Esophagus (tissue), 2 donors: ENCODE data around the gene IBSP. TPM values are rescaled to one million over a fixed set of nuclear protein-coding genes. Genes with fewer than 3 reads are reported as not detected.

Experiments
- H3K27ac ChIP-seq, 2 donors: one replicate each; pipeline ENCODE4 v1.5.1; 2013; ENCODE audit warnings: low read depth in 2 of 2, mild to moderate bottlenecking in 2 of 2, inconsistent platforms in 1 of 2, low read length in 1 of 2, moderate library complexity in 1 of 2
- H3K27me3 ChIP-seq, 2 donors: one replicate each; pipeline ENCODE4 v1.6.1; 2013; ENCODE audit warnings: low read length in 2 of 2, control low read depth in 1 of 2, mild to moderate bottlenecking in 1 of 2; ENCODE audit not compliant: insufficient read depth in 2 of 2, control insufficient read depth in 1 of 2
- H3K36me3 ChIP-seq, 2 donors: one replicate each; pipeline ENCODE4 v1.6.1; 2013; ENCODE audit warnings: low read length in 1 of 2; ENCODE audit not compliant: control insufficient read depth in 2 of 2, insufficient read depth in 2 of 2
- H3K4me1 ChIP-seq, 2 donors: one replicate each; pipeline ENCODE4 v1.6.1; 2013; ENCODE audit warnings: low read length in 1 of 2; ENCODE audit not compliant: control insufficient read depth in 2 of 2, insufficient read depth in 2 of 2
- H3K4me3 ChIP-seq, 2 donors: one replicate each; pipeline ENCODE4 v1.5.1; 2013; ENCODE audit warnings: low read length in 2 of 2, mild to moderate bottlenecking in 2 of 2, low read depth in 1 of 2, moderate library complexity in 1 of 2
- H3K9me3 ChIP-seq, 2 donors: one replicate each; pipeline ENCODE4 v1.6.1; 2013; ENCODE audit warnings: mild to moderate bottlenecking in 2 of 2, low read depth in 1 of 2, low read length in 1 of 2, moderate library complexity in 1 of 2; ENCODE audit not compliant: control insufficient read depth in 2 of 2, insufficient read depth in 1 of 2
- WGBS, 2 donors: extraction: QIAGEN DNeasy Blood & Tissue Kit; methylation state at CpG; one replicate each; pipeline ENCODE4 v1.1.7; 2013; 5-methylcytosine and 5-hydroxymethylcytosine counted together
- polyA plus RNA-seq, 2 donors: library from polyadenylated mRNA; stranded (reverse); fragments of 200-250 nt; gene quantifications; one replicate each; pipeline ENCODE4 v1.2.3, GENCODE V29; 2013
- donor health status: healthy with polysubstance abuse.
- donor health status: Bipolar disorder and iron deficiency.

IBSP gene
- polyA plus RNA-seq, 2 donors = not detected

- no peak overlapping the region for H3K27ac ChIP-seq
- no peaks in the 10 kb centered on the region for H3K27me3 ChIP-seq
- WGBS, 2 donors = 78 to 82% methylated on average over 2 of the region's 2 CpGs
- H3K36me3 ChIP-seq = no peaks in the 10 kb centered on the region
- no peak overlapping the region for H3K4me3 ChIP-seq
- no peaks in the 10 kb centered on the region for H3K4me1 ChIP-seq
- H3K9me3 ChIP-seq = no peaks in the 10 kb centered on the region
These were observed 35.0 kb downstream of the IBSP start for GRCh38 chr4:87834401-87834800.

GRCh38 chr4:87835197-87835596 is 35.8 kb downstream of the IBSP start:
- no peaks in the 10 kb centered on the region for H3K4me1 ChIP-seq
- no peak overlapping the region for H3K27ac ChIP-seq
- no peaks in the 10 kb centered on the region for H3K9me3 ChIP-seq
- no peaks in the 10 kb centered on the region for H3K36me3 ChIP-seq
- whole genome bisulfite sequencing, 2 donors = 85 to 91% methylated on average over 2 of the region's 2 CpGs
- H3K4me3 ChIP-seq = no peak overlapping the region
- H3K27me3 ChIP-seq = no peaks in the 10 kb centered on the region

- H3K36me3 ChIP-seq = no peaks in the 10 kb centered on the region
- no peak overlapping the region for H3K4me3 ChIP-seq
- no peaks in the 10 kb centered on the region for H3K4me1 ChIP-seq
- no peak overlapping the region for H3K27ac ChIP-seq
- 92 to 93% methylated on average over 2 of the region's 2 CpGs for WGBS, 2 donors
- no peaks in the 10 kb centered on the region for H3K27me3 ChIP-seq
- H3K9me3 ChIP-seq = no peaks in the 10 kb centered on the region
These were observed 36.4 kb downstream of the IBSP start for GRCh38 chr4:87835743-87836142.

GRCh38 chr4:87838205-87838604 is 38.9 kb downstream of the IBSP start:
- Histone ChIP-seq H3K27me3 (no peaks in the 10 kb centered on the region), H3K36me3 (no peaks in the 10 kb centered on the region)
- 68% methylated on average over 6 of the region's 6 CpGs for WGBS, 2 donors

GRCh38 chr4:87838890-87839591 is 39.7 kb downstream of the IBSP start:
- WGBS, 2 donors = 30% methylated on average over 7 of the region's 7 CpGs
- Histone ChIP-seq H3K4me1 (no peaks in the 10 kb centered on the region), H3K27ac (no peak overlapping the region), H3K36me3 (no peaks in the 10 kb centered on the region), H3K27me3 (no peaks in the 10 kb centered on the region), H3K9me3 (no peaks in the 10 kb centered on the region), H3K4me3 (no peak overlapping the region)

More at GRCh38 chr4:87838205-87838604, 38.9 kb downstream of the IBSP start:
- Histone ChIP-seq H3K4me1 (no peaks in the 10 kb centered on the region), H3K4me3 (no peak overlapping the region), H3K9me3 (no peaks in the 10 kb centered on the region), H3K27ac (no peak overlapping the region)

- Histone ChIP-seq H3K4me3 (no peak overlapping the region), H3K9me3 (no peaks in the 10 kb centered on the region), H3K4me1 (no peaks in the 10 kb centered on the region), H3K36me3 (no peaks in the 10 kb centered on the region), H3K27ac (no peak overlapping the region), H3K27me3 (no peaks in the 10 kb centered on the region)
- WGBS, 2 donors = 0% methylated on average over 1 of the region's 1 CpG
These were observed 40.2 kb downstream of the IBSP start for GRCh38 chr4:87839592-87839946.

GRCh38 chr4:87840149-87840548 is 40.8 kb downstream of the IBSP start:
- Histone ChIP-seq H3K4me3 (no peak overlapping the region), H3K4me1 (no peaks in the 10 kb centered on the region), H3K27ac (no peak overlapping the region), H3K27me3 (no peaks in the 10 kb centered on the region), H3K9me3 (no peaks in the 10 kb centered on the region), H3K36me3 (no peaks in the 10 kb centered on the region)
- WGBS, 2 donors = 88 to 93% methylated on average over 3 of the region's 3 CpGs

GRCh38 chr4:87843936-87844335 is 44.6 kb downstream of the IBSP start:
- no peaks in the 10 kb centered on the region for H3K36me3 ChIP-seq
- H3K9me3 ChIP-seq = no peaks in the 10 kb centered on the region
- WGBS, 2 donors = 64 to 65% methylated on average over 3 of the region's 3 CpGs
- no peak overlapping the region for H3K27ac ChIP-seq
- no peaks in the 10 kb centered on the region for H3K4me1 ChIP-seq
- H3K27me3 ChIP-seq = no peaks in the 10 kb centered on the region
- no peak overlapping the region for H3K4me3 ChIP-seq

- no peaks in the 10 kb centered on the region for H3K4me1 ChIP-seq
- no peaks in the 10 kb centered on the region for H3K27me3 ChIP-seq
These were observed 45.1 kb downstream of the IBSP start for GRCh38 chr4:87844452-87844851.

GRCh38 chr4:87846226-87846625 is 46.9 kb downstream of the IBSP start:
- WGBS, 2 donors = 89 to 90% methylated on average over 5 of the region's 5 CpGs
- no peaks in the 10 kb centered on the region for H3K4me1 ChIP-seq
- no peaks in the 10 kb centered on the region for H3K27me3 ChIP-seq

More at GRCh38 chr4:87844452-87844851, 45.1 kb downstream of the IBSP start:
- Histone ChIP-seq H3K27ac (no peak overlapping the region), H3K36me3 (no peaks in the 10 kb centered on the region), H3K9me3 (no peaks in the 10 kb centered on the region), H3K4me3 (no peak overlapping the region)
- 79 to 88% methylated on average over 1 of the region's 1 CpG for WGBS, 2 donors

More at GRCh38 chr4:87846226-87846625, 46.9 kb downstream of the IBSP start:
- H3K27ac ChIP-seq = no peak overlapping the region
- no peaks in the 10 kb centered on the region for H3K9me3 ChIP-seq
- H3K36me3 ChIP-seq = no peaks in the 10 kb centered on the region
- no peak overlapping the region for H3K4me3 ChIP-seq
